OCI-LY1 (cell line): ENCODE measurements around the gene NAV1.

Experiments
- EZH2 ChIP-seq: fragments of 200-600 bp; sonication (generic), shearing (Covaris generic); IDR thresholded peaks from 2 replicates; pipeline ENCODE4 v1.8.0; 2017; ENCODE audit warnings: borderline replicate concordance, mixed run types, mild to moderate bottlenecking, antibody characterized with exemption, low read length, moderate library complexity, mixed read lengths
- TF ChIP-seq, protein P1 (sequence below): fragments of 200-600 bp; sonication (generic), shearing (Covaris generic); IDR thresholded peaks from 2 replicates; pipeline ENCODE4 v1.5.1; 2017; ENCODE audit warnings: mild to moderate bottlenecking, antibody characterized with exemption, low read length, moderate library complexity, mixed read lengths

- TF ChIP-seq, protein P1, sequence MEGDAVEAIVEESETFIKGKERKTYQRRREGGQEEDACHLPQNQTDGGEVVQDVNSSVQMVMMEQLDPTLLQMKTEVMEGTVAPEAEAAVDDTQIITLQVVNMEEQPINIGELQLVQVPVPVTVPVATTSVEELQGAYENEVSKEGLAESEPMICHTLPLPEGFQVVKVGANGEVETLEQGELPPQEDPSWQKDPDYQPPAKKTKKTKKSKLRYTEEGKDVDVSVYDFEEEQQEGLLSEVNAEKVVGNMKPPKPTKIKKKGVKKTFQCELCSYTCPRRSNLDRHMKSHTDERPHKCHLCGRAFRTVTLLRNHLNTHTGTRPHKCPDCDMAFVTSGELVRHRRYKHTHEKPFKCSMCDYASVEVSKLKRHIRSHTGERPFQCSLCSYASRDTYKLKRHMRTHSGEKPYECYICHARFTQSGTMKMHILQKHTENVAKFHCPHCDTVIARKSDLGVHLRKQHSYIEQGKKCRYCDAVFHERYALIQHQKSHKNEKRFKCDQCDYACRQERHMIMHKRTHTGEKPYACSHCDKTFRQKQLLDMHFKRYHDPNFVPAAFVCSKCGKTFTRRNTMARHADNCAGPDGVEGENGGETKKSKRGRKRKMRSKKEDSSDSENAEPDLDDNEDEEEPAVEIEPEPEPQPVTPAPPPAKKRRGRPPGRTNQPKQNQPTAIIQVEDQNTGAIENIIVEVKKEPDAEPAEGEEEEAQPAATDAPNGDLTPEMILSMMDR, result no peak
- TF ChIP-seq EZH2, result no peak
Measured at GRCh38 chr1:201565024-201565730, 26.2 kb downstream of the NAV1 start.
